ENCODE results near the gene RALGAPA1. TPM values are rescaled to one million over a fixed set of nuclear protein-coding genes. Genes with fewer than 3 reads are reported as not detected.

RALGAPA1 gene
- total and polyA plus RNA-seq, 2 of the 13 experiments (the other 11 are each of a cell fraction or from before 2014, with no cell fraction given) = 65.0 to 89.2 TPM

DNA sequence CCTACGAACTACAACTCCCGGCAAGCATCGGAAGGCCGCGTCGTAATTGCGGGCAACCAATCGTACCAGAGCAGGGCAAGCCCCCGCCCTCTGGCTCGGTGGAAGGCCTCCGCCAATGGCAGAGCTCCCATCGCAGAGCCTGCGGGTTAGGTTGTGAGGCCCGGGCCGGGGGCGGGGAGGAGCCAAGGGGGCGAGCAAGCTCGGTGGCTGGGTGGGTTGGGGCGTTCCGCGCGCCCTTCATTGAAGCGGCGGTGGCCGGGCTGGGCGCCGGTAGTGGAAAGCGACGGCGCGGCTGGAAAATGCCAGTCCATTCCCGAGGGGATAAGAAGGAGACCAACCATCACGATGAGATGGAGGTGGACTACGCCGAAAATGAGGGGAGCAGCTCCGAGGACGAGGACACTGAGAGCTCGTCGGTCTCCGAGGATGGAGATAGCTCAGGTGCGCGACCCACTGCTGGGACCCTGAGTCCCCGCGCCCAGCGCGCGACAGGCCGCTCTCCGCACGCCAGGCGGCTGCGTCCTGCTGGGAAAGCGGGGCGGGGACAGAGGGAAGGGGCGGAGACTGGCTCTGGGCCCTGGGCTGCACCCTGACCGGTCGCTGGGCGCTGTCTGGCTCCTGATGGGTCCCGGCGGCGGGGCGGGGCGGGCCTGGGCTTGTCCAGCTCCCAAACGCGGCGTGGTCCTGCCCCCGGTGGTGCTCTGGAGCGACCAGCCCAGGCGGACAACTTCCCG, 17.3 kb upstream of the RALGAPA1 start, which contains the start of gene BRMS1L (continued):
- TF ChIP-seq ARID3A (IDR thresholded peaks at IDR 0.05; ENCODE audit: low read depth, low read length) (peak; percentile 4; the same call in 1 of the 2 replicates), POGZ (CRISPR knock-in tag; IDR thresholded peaks at IDR 0.05) (peak; percentile 97), NRL (CRISPR knock-in tag; IDR thresholded peaks at IDR 0.05; ENCODE audit: borderline replicate concordance) (peak; percentile 100; the same call in 1 of the 2 replicates), HNRNPK (IDR thresholded peaks at IDR 0.05; ENCODE audit: low read depth, low read length, poor library complexity, severe bottlenecking) (peak; percentile 97), ZMAT5 (CRISPR knock-in tag; IDR thresholded peaks at IDR 0.05; ENCODE audit: borderline replicate concordance, low read depth) (no peak), ATF7-NPFF (CRISPR knock-in tag; IDR thresholded peaks at IDR 0.05; ENCODE audit: low read depth) (peak; percentile 100), FOXJ3 (CRISPR knock-in tag; IDR thresholded peaks at IDR 0.05; ENCODE audit: borderline replicate concordance) (peak; percentile 73; the same call in 1 of the 2 replicates), THAP11 (CRISPR knock-in tag; IDR thresholded peaks at IDR 0.05) (peak; percentile 98), ZBTB25 (CRISPR knock-in tag; IDR thresholded peaks at IDR 0.05) (peak; percentile 93; the same call in 1 of the 2 replicates), ZNF143 (CRISPR knock-in tag; IDR thresholded peaks at IDR 0.05) (peak; percentile 98), ZNF17 (CRISPR knock-in tag; IDR thresholded peaks at IDR 0.05) (no peak), ZBTB43 (CRISPR knock-in tag; conservative IDR thresholded peaks at IDR 0.05) (0 out of 2 replicates have a peak, but pooled peaks have one; percentile 35), ISL2 (CRISPR knock-in tag; IDR thresholded peaks at IDR 0.05) (peak; percentile 93)
- TF ChIP-seq, protein P1, sequence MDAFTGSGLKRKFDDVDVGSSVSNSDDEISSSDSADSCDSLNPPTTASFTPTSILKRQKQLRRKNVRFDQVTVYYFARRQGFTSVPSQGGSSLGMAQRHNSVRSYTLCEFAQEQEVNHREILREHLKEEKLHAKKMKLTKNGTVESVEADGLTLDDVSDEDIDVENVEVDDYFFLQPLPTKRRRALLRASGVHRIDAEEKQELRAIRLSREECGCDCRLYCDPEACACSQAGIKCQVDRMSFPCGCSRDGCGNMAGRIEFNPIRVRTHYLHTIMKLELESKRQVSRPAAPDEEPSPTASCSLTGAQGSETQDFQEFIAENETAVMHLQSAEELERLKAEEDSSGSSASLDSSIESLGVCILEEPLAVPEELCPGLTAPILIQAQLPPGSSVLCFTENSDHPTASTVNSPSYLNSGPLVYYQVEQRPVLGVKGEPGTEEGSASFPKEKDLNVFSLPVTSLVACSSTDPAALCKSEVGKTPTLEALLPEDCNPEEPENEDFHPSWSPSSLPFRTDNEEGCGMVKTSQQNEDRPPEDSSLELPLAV (CRISPR knock-in tag; conservative IDR thresholded peaks at IDR 0.05; ENCODE audit: low read depth) = no peak
- TF ChIP-seq, protein P2, sequence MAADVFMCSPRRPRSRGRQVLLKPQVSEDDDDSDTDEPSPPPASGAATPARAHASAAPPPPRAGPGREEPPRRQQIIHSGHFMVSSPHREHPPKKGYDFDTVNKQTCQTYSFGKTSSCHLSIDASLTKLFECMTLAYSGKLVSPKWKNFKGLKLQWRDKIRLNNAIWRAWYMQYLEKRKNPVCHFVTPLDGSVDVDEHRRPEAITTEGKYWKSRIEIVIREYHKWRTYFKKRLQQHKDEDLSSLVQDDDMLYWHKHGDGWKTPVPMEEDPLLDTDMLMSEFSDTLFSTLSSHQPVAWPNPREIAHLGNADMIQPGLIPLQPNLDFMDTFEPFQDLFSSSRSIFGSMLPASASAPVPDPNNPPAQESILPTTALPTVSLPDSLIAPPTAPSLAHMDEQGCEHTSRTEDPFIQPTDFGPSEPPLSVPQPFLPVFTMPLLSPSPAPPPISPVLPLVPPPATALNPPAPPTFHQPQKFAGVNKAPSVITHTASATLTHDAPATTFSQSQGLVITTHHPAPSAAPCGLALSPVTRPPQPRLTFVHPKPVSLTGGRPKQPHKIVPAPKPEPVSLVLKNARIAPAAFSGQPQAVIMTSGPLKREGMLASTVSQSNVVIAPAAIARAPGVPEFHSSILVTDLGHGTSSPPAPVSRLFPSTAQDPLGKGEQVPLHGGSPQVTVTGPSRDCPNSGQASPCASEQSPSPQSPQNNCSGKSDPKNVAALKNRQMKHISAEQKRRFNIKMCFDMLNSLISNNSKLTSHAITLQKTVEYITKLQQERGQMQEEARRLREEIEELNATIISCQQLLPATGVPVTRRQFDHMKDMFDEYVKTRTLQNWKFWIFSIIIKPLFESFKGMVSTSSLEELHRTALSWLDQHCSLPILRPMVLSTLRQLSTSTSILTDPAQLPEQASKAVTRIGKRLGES (CRISPR knock-in tag; IDR thresholded peaks at IDR 0.05; ENCODE audit: borderline replicate concordance) = peak; percentile 77; the same call in 1 of the 2 replicates
- TF ChIP-seq, protein P3, sequence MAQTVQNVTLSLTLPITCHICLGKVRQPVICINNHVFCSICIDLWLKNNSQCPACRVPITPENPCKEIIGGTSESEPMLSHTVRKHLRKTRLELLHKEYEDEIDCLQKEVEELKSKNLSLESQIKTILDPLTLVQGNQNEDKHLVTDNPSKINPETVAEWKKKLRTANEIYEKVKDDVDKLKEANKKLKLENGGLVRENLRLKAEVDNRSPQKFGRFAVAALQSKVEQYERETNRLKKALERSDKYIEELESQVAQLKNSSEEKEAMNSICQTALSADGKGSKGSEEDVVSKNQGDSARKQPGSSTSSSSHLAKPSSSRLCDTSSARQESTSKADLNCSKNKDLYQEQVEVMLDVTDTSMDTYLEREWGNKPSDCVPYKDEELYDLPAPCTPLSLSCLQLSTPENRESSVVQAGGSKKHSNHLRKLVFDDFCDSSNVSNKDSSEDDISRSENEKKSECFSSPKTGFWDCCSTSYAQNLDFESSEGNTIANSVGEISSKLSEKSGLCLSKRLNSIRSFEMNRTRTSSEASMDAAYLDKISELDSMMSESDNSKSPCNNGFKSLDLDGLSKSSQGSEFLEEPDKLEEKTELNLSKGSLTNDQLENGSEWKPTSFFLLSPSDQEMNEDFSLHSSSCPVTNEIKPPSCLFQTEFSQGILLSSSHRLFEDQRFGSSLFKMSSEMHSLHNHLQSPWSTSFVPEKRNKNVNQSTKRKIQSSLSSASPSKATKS (CRISPR knock-in tag; IDR thresholded peaks at IDR 0.05) = peak; percentile 68; the same call in 1 of the 2 replicates
